HG02798 (cell line): ENCODE data around the gene FZR1.

Source experiments
- ATAC-seq: cut with Tn5 transposase; IDR thresholded peaks from one replicate; pipeline ENCODE4 v1.9.1; 2021; ENCODE audit warnings: mild to moderate bottlenecking; ENCODE audit not compliant: unreplicated experiment, poor library complexity

FZR1 gene

GRCh38 chr19:3505598-3506383 is at the start of gene FZR1:
Gene FZR1, plus strand, starts transcription at chr19:3506311. Its CDS starts 16,679 bp downstream, at chr19:3522990.
- peak; percentile 95 for ATAC-seq

GRCh38 chr19:3456925-3457527 is 49.1 kb upstream of the FZR1 start:
- ATAC-seq: no peak

- ATAC-seq: no peak
These were observed 48.4 kb upstream of the FZR1 start for GRCh38 chr19:3457528-3458228.

GRCh38 chr19:3458229-3459088 is 47.7 kb upstream of the FZR1 start:
- ATAC-seq: no peak

GRCh38 chr19:3459089-3459881 is 46.8 kb upstream of the FZR1 start:
- ATAC-seq: no peak

- ATAC-seq: no peak
These were observed 46.0 kb upstream of the FZR1 start for GRCh38 chr19:3459965-3460582.

- ATAC-seq: no peak
These were observed 43.0 kb upstream of the FZR1 start for GRCh38 chr19:3462991-3463713.

- no peak for ATAC-seq
These were observed 42.2 kb upstream of the FZR1 start for GRCh38 chr19:3463714-3464586.

- no peak for ATAC-seq
These were observed 41.4 kb upstream of the FZR1 start for GRCh38 chr19:3464587-3465235.

- no peak for ATAC-seq
These were observed 40.6 kb upstream of the FZR1 start for GRCh38 chr19:3465552-3465951.

- ATAC-seq: no peak
These were observed 39.5 kb upstream of the FZR1 start for GRCh38 chr19:3466635-3467034.

- no peak for ATAC-seq
These were observed 38.5 kb upstream of the FZR1 start for GRCh38 chr19:3467437-3468198.

GRCh38 chr19:3468211-3468610 is 37.9 kb upstream of the FZR1 start:
- ATAC-seq: no peak

GRCh38 chr19:3469638-3470499 is 36.2 kb upstream of the FZR1 start:
- no peak for ATAC-seq

GRCh38 chr19:3470500-3471128 is 35.5 kb upstream of the FZR1 start:
- no peak for ATAC-seq
